ENCODE measurements around the gene BANF1. TPM values are rescaled to one million over a fixed set of nuclear protein-coding genes. Genes with fewer than 3 reads are reported as not detected.
"Not testable (repeated sequence)": the region's sequence is repeated elsewhere in the genome, so short reads cannot be mapped to it uniquely, and the experiment has no call there.

The BANF1 gene
- total RNA-seq, 1 experiment from 2014 or later: 248 TPM

GRCh38 chr11:66017321-66017720, 15.0 kb downstream of the BANF1 start:
- BruUV-seq (replicated peaks): no TSS peak
- H3K4me3 Mint-ChIP-seq (ENCODE audit: low read depth, unreplicated experiment): no peak overlapping the region
- no peaks in the 10 kb centered on the region for H3K9me3 Mint-ChIP-seq (ENCODE audit: low read depth, unreplicated experiment)
- intact Hi-C loops (cut with micrococcal nuclease; ENCODE audit: unreplicated experiment): no loop called here
- H3K27me3 Mint-ChIP-seq (ENCODE audit: unreplicated experiment): peaks cover 3% of the 10 kb centered on the region
- DNase-seq: no peak
- no peak overlapping the region for H3K27ac Mint-ChIP-seq (ENCODE audit: unreplicated experiment)
- peaks cover 17% of the 10 kb centered on the region for H3K36me3 Mint-ChIP-seq (ENCODE audit: insufficient read depth, unreplicated experiment)
- TF ChIP-seq CTCF (IDR thresholded peaks at IDR 0.05; ENCODE audit: unreplicated experiment): no peak
- CTCF ChIA-PET: no interaction called here
- peaks cover 56% of the 10 kb centered on the region for H3K4me1 Mint-ChIP-seq (ENCODE audit: low read depth, unreplicated experiment)

GRCh38 chr11:66020212-66020611, 17.9 kb downstream of the BANF1 start:
- CTCF ChIA-PET: no interaction called here
- peak overlapping the region; percentile 34 for H3K27ac Mint-ChIP-seq (ENCODE audit: unreplicated experiment)
- no TSS peak for BruUV-seq (replicated peaks)

GRCh38 chr11:66020618-66021357, 18.5 kb downstream of the BANF1 start:
- H3K36me3 Mint-ChIP-seq (ENCODE audit: insufficient read depth, unreplicated experiment): peaks cover 8% of the 10 kb centered on the region
- peaks cover 38% of the 10 kb centered on the region for H3K4me1 Mint-ChIP-seq (ENCODE audit: low read depth, unreplicated experiment)
- H3K9me3 Mint-ChIP-seq (ENCODE audit: low read depth, unreplicated experiment): no peaks in the 10 kb centered on the region
- no peak for TF ChIP-seq CTCF (IDR thresholded peaks at IDR 0.05; ENCODE audit: unreplicated experiment)
- intact Hi-C loops (cut with micrococcal nuclease; ENCODE audit: unreplicated experiment): no loop called here
- H3K27ac Mint-ChIP-seq (ENCODE audit: unreplicated experiment): peak overlapping the region; percentile 34
- CTCF ChIA-PET: interaction anchor here (0.7 to 2.7 kb wide), 6 partner anchors 8 to 31 kb away, joined by 3 to 16 read pairs (median 4); partner anchors contain the start of genes CST6 and SF3B2
- H3K4me3 Mint-ChIP-seq (ENCODE audit: low read depth, unreplicated experiment): peak overlapping the region; percentile 19
- peaks cover 23% of the 10 kb centered on the region for H3K27me3 Mint-ChIP-seq (ENCODE audit: unreplicated experiment)
- peak; percentile 82 for DNase-seq
- BruUV-seq (replicated peaks): no TSS peak

More at GRCh38 chr11:66020212-66020611, 17.9 kb downstream of the BANF1 start:
- H3K27me3 Mint-ChIP-seq (ENCODE audit: unreplicated experiment): peaks cover 23% of the 10 kb centered on the region
- peaks cover 44% of the 10 kb centered on the region for H3K4me1 Mint-ChIP-seq (ENCODE audit: low read depth, unreplicated experiment)
- H3K36me3 Mint-ChIP-seq (ENCODE audit: insufficient read depth, unreplicated experiment): peaks cover 4% of the 10 kb centered on the region
- intact Hi-C loops (cut with micrococcal nuclease; ENCODE audit: unreplicated experiment): no loop called here
- TF ChIP-seq CTCF (IDR thresholded peaks at IDR 0.05; ENCODE audit: unreplicated experiment): no peak
- no peaks in the 10 kb centered on the region for H3K9me3 Mint-ChIP-seq (ENCODE audit: low read depth, unreplicated experiment)
- H3K4me3 Mint-ChIP-seq (ENCODE audit: low read depth, unreplicated experiment): no peak overlapping the region
- DNase-seq: no peak

- Mint-ChIP-seq H3K4me1 (ENCODE audit: low read depth, unreplicated experiment) (peaks cover 27% of the 10 kb centered on the region), H3K27ac (ENCODE audit: unreplicated experiment) (peak overlapping the region; percentile 70), H3K9me3 (ENCODE audit: low read depth, unreplicated experiment) (no peaks in the 10 kb centered on the region), H3K36me3 (ENCODE audit: insufficient read depth, unreplicated experiment) (peaks cover 9% of the 10 kb centered on the region), H3K4me3 (ENCODE audit: low read depth, unreplicated experiment) (peak overlapping the region; percentile 64), H3K27me3 (ENCODE audit: unreplicated experiment) (peaks cover 23% of the 10 kb centered on the region)
- peak; percentile 92 for TF ChIP-seq CTCF (IDR thresholded peaks at IDR 0.05; ENCODE audit: unreplicated experiment)
- CTCF ChIA-PET: interaction anchor here (0.6 to 2.7 kb wide), 10 partner anchors 9 to 163 kb away, joined by 3 to 16 read pairs (median 4); partner anchors contain the start of genes BANF1, CCDC85B, FIBP and MUS81
- DNase-seq: peak; percentile 84
- intact Hi-C loops (cut with micrococcal nuclease; ENCODE audit: unreplicated experiment): no loop called here
- no TSS peak for BruUV-seq (replicated peaks)
Measured at GRCh38 chr11:66022401-66023185, 20.3 kb downstream of the BANF1 start.

GRCh38 chr11:66023186-66023440, 20.8 kb downstream of the BANF1 start:
- H3K9me3 Mint-ChIP-seq (ENCODE audit: low read depth, unreplicated experiment); intact Hi-C loops (cut with micrococcal nuclease; ENCODE audit: unreplicated experiment); H3K36me3 Mint-ChIP-seq (ENCODE audit: insufficient read depth, unreplicated experiment); H3K4me3 Mint-ChIP-seq (ENCODE audit: low read depth, unreplicated experiment); H3K27ac Mint-ChIP-seq (ENCODE audit: unreplicated experiment); DNase-seq; BruUV-seq (replicated peaks): not testable (repeated sequence)
- Mint-ChIP-seq H3K4me1 (ENCODE audit: low read depth, unreplicated experiment) (peaks cover 27% of the 10 kb centered on the region), H3K27me3 (ENCODE audit: unreplicated experiment) (peaks cover 23% of the 10 kb centered on the region)
- CTCF ChIA-PET: interaction anchor here (1.0 to 2.7 kb wide), 3 partner anchors 10 to 138 kb away, joined by 3 to 16 read pairs (median 7); no protein-coding TSS in a partner anchor

All from Calu3 (cell line).